ENCODE results near the gene SORBS2. TPM values are rescaled to one million over a fixed set of nuclear protein-coding genes. Genes with fewer than 3 reads are reported as not detected.

Gene SORBS2
- total RNA-seq, 4 donors from 2014 or later, result 821 to 1,626 (median 1,353) TPM

DNA sequence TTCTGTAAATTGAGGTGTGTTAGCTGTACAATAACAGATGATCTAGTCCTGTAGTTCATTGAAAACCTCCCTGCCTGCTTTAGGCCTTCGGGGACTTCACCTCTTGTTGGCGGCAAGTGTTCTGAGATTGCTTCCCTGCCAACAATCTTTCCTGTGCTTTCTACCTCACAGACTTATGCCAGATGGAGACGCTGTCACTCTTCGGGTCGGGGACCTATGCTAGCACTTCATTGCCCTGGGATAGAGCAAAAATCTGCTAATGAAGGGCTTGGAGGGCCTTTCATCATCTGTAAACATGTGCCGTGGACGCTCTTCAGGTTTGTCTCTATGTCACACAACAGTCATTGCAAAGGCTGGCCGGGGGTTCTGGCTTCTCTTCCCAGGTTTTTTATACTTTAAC is 272.0 kb downstream of the SORBS2 start:
- H3K36me3 ChIP-seq, result no peaks in the 10 kb centered on the region
- peaks cover 0 to 6% (median 0%) of the 10 kb centered on the region in 4 donors for H3K27me3 ChIP-seq
- H3K4me3 ChIP-seq, result no peak overlapping the region
- peak in 1 of 2 donors; percentile 7 for TF ChIP-seq POLR2AphosphoS5 (IDR thresholded peaks at IDR 0.05)
- no peak for TF ChIP-seq POLR2A (IDR thresholded peaks at IDR 0.05; ENCODE audit: low read depth)
- TF ChIP-seq, protein P1, sequence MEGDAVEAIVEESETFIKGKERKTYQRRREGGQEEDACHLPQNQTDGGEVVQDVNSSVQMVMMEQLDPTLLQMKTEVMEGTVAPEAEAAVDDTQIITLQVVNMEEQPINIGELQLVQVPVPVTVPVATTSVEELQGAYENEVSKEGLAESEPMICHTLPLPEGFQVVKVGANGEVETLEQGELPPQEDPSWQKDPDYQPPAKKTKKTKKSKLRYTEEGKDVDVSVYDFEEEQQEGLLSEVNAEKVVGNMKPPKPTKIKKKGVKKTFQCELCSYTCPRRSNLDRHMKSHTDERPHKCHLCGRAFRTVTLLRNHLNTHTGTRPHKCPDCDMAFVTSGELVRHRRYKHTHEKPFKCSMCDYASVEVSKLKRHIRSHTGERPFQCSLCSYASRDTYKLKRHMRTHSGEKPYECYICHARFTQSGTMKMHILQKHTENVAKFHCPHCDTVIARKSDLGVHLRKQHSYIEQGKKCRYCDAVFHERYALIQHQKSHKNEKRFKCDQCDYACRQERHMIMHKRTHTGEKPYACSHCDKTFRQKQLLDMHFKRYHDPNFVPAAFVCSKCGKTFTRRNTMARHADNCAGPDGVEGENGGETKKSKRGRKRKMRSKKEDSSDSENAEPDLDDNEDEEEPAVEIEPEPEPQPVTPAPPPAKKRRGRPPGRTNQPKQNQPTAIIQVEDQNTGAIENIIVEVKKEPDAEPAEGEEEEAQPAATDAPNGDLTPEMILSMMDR (IDR thresholded peaks at IDR 0.05), result no peak
- TF ChIP-seq EP300 (IDR thresholded peaks at IDR 0.05), result no peak
- WGBS, result 49% methylated on average over 8 of the region's 8 CpGs
- DNase-seq (ENCODE audit: extremely low spot score), result no peak
- H3K9me3 ChIP-seq, result no peaks in the 10 kb centered on the region
- peak overlapping the region; percentile 70 to 99 (median 80) for H3K27ac ChIP-seq (replicated peaks in 1 of 4)
- peaks cover 20 to 61% (median 56%) of the 10 kb centered on the region in 4 donors for H3K4me1 ChIP-seq
- intact Hi-C loops (cut with DNase I), result no loop called here

DNA sequence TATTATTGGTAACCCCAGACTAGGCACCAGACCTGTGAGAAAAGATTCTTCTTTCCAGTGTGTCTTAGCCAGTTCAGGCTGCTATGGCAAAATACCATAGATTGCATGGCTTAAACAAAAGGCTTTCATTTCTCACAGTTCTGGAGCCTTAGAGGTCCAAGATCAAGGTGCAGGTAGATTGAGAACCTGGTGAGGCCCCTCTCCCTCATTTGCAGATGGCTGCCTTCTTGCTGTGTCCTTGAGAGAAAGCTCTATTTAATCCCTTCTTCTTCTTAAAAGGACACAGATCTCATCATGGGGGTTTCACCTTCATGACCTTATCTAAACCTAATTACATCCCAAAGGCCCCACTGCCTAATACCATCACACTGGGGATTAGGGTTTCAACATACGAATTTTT is 273.2 kb downstream of the SORBS2 start:
- 58% methylated on average over 1 of the region's 1 CpG for WGBS
- DNase-seq (ENCODE audit: extremely low spot score), result peak; percentile 68
- Histone ChIP-seq H3K27me3 (peaks cover 0 to 7% (median 0%) of the 10 kb centered on the region in 4 donors), H3K4me3 (no peak overlapping the region), H3K9me3 (no peaks in the 10 kb centered on the region), H3K4me1 (peaks cover 20 to 61% (median 56%) of the 10 kb centered on the region in 4 donors), H3K27ac (replicated peaks in 1 of 4) (peak overlapping the region; percentile 70 to 99 (median 80)), H3K36me3 (no peaks in the 10 kb centered on the region)
- TF ChIP-seq POLR2AphosphoS5 (IDR thresholded peaks at IDR 0.05), result no peak
- no peak for TF ChIP-seq POLR2A (IDR thresholded peaks at IDR 0.05; ENCODE audit: low read depth)
- no peak for TF ChIP-seq EP300 (IDR thresholded peaks at IDR 0.05)
- TF ChIP-seq, protein P1 (IDR thresholded peaks at IDR 0.05), result no peak
- intact Hi-C loops (cut with DNase I), result no loop called here

DNA sequence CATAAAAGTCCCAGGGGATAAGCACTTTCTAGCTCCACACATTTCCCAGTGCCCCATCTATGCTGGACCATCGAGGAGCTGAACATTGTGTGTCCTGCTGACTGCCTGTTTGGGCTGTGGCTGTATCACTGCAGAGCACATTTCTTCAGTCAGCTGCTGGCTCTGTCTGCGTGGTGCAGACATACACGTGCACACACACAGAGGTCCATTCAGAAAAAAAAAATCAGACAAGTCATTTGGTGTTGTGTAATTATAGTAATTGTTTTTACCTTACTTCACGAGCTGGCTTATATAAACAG is 275.6 kb downstream of the SORBS2 start:
- intact Hi-C loops (cut with DNase I), result no loop called here
- H3K27me3 ChIP-seq, result peaks cover 0 to 7% (median 0%) of the 10 kb centered on the region in 4 donors
- peaks cover 18 to 52% (median 47%) of the 10 kb centered on the region in 4 donors for H3K4me1 ChIP-seq
- DNase-seq (ENCODE audit: extremely low spot score), result no peak
- 6% methylated on average over 4 of the region's 4 CpGs for WGBS
- peak overlapping the region; percentile 84 to 98 (median 92) for H3K4me3 ChIP-seq
- H3K36me3 ChIP-seq, result no peaks in the 10 kb centered on the region
- TF ChIP-seq EP300 (IDR thresholded peaks at IDR 0.05), result no peak
- TF ChIP-seq POLR2AphosphoS5 (IDR thresholded peaks at IDR 0.05), result peak; percentile 94 to 96
- TF ChIP-seq POLR2A (IDR thresholded peaks at IDR 0.05; ENCODE audit: low read depth), result peak; percentile 39
- no peaks in the 10 kb centered on the region for H3K9me3 ChIP-seq
- peak overlapping the region; percentile 97 to 100 (median 99) for H3K27ac ChIP-seq (replicated peaks in 1 of 4)

DNA sequence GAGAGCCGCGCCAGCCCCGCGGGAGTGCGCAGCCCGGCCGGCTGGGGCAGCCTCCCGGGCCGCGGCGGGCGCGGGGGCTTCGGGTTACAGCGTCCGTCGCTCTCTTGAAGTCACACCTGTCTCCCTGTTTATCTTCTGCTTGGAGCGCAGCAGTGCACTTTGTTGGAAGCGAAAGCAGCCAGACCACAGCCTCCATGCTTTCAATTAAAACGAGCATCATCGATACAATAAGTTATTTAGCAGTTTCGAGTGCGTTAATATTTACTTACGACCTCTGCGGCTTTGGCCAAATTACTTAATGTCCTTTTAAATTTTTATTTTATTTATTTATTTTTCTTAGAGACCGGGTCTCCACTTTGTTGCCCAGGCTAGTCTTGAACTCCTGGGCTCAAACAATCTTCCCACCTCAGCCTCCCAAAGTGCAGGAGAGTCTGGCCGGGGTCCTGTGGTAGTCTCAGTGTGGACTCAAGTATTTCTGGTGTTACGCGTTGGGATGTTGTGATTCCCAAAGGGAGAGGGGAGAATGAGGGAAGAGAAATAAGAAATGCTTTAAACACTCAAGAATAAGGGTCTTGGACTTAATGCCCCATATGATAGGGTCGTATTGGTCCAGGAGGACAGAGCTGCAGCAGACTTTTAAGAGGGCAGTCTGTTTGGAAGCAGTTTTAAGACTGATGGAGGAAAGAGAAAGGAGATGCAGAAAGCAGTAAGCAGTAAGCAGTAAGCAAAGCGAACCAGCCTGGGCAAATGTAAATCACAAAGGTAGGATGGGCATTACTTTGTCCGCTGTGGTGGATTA is 276.2 kb downstream of the SORBS2 start:
- peak overlapping the region; percentile 97 to 100 (median 99) for H3K27ac ChIP-seq (replicated peaks in 1 of 4)
- peaks cover 13 to 50% (median 47%) of the 10 kb centered on the region in 4 donors for H3K4me1 ChIP-seq
- H3K27me3 ChIP-seq, result peaks cover 0 to 7% (median 0%) of the 10 kb centered on the region in 4 donors
- intact Hi-C loops (cut with DNase I), result loop anchor here (2.0 kb wide), 1 partner anchor 55 kb away; no protein-coding TSS in a partner anchor
- peak; percentile 86 for DNase-seq (ENCODE audit: extremely low spot score)
- H3K4me3 ChIP-seq, result peak overlapping the region; percentile 84 to 98 (median 92)
- no peaks in the 10 kb centered on the region for H3K36me3 ChIP-seq
- 21% methylated on average over 19 of the region's 32 CpGs for WGBS
- TF ChIP-seq POLR2A (IDR thresholded peaks at IDR 0.05; ENCODE audit: low read depth) (no peak), EP300 (IDR thresholded peaks at IDR 0.05) (no peak)
- TF ChIP-seq, protein P1 (IDR thresholded peaks at IDR 0.05), result peak in 1 of 3 experiments; percentile 17
- no peaks in the 10 kb centered on the region for H3K9me3 ChIP-seq

Small RNA genes within 50 kb of the gene (small RNA-seq; reads per million reads assigned to genes)
- 0 reads per million in 3 donors for gene RF00019
